ENCODE measurements around the gene TTC23. TPM values are rescaled to one million over a fixed set of nuclear protein-coding genes. Genes with fewer than 3 reads are reported as not detected.
A peak's percentile ranks its signal among the peaks of the same experiment; 100 is the strongest.

The TTC23 gene
- total RNA-seq, 1 donor from 2014 or later, result 12.1 TPM

DNA sequence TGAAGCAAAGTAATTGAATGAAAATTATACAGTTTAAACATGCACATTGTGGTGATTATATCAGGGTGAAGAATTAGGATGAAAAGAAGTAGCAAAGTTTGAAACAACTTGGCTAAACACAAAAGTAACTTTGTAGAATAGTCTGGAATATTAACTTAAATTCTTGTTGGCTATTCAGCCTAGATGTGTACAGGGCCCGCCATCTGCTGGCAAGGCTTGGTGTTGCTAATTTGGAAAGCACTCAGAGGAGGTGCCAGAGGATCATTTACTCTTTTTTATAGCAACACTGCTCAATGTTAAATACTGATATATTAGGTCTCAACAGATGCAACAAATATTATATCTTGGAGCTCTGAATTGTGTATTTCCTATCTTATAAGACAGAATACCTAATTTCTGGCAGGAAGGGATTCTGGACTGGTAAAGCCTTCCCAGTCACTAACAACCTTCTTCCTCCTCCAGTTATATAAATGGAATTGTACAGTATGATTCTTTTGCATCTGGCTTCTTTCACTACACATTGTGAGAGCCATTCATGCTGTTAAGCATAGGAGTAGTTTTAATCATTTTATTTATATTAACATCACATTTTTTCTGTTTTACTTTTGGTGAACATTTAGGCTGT lies 36.1 kb downstream of the TTC23 start:
- no peak overlapping the region for H3K4me3 ChIP-seq (ENCODE audit: low read depth, low read length)
- DNase-seq (ENCODE audit: low read depth), result peak; percentile 19
- TF ChIP-seq, protein P1, sequence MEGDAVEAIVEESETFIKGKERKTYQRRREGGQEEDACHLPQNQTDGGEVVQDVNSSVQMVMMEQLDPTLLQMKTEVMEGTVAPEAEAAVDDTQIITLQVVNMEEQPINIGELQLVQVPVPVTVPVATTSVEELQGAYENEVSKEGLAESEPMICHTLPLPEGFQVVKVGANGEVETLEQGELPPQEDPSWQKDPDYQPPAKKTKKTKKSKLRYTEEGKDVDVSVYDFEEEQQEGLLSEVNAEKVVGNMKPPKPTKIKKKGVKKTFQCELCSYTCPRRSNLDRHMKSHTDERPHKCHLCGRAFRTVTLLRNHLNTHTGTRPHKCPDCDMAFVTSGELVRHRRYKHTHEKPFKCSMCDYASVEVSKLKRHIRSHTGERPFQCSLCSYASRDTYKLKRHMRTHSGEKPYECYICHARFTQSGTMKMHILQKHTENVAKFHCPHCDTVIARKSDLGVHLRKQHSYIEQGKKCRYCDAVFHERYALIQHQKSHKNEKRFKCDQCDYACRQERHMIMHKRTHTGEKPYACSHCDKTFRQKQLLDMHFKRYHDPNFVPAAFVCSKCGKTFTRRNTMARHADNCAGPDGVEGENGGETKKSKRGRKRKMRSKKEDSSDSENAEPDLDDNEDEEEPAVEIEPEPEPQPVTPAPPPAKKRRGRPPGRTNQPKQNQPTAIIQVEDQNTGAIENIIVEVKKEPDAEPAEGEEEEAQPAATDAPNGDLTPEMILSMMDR (conservative IDR thresholded peaks at IDR 0.05; ENCODE audit: low read depth, low read length), result peak; percentile 96

DNA sequence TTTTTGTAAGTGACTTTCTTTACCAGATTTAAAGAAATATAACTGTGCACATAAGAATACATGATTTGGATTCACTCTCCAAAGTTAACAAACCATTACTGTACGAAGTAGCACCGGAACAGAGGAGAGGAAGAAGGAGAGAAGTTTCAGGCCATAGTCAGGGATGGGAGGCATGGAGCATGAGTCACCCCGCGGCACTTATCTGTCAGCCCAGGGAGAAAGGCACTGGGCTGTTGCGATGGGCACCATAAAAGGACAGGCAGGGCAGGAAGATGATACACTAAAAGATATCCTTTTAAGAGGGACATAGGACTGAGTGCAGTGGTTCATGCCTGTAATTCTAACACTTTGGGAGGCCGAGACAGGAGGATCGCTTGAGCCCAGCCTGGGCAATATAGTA lies 37.0 kb downstream of the TTC23 start:
- TF ChIP-seq, protein P1 (conservative IDR thresholded peaks at IDR 0.05; ENCODE audit: low read depth, low read length), result no peak
- H3K4me3 ChIP-seq (ENCODE audit: low read depth, low read length), result no peak overlapping the region
- DNase-seq (ENCODE audit: low read depth), result no peak

DNA sequence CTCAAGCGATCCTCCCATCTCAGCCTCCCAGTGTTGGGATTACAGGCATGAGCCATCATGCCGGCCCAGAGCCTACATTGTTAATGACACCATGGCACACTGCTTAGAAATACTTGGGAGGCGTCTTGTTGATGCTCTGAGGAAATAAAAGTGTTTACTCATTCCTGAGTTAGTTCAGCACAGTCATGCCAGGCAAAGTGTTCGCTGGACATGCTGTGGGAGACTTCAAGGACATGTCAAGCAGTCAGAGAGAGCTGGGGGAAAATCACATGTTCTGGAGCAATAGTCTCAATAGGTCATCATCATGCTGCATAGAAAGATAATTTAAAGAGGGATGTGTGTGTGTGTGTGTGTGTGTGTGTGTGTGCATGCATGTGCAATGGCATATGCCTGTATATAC lies 37.5 kb downstream of the TTC23 start:
- no peak for DNase-seq (ENCODE audit: low read depth)
- no peak overlapping the region for H3K4me3 ChIP-seq (ENCODE audit: low read depth, low read length)
- TF ChIP-seq, protein P1 (conservative IDR thresholded peaks at IDR 0.05; ENCODE audit: low read depth, low read length), result no peak

DNA sequence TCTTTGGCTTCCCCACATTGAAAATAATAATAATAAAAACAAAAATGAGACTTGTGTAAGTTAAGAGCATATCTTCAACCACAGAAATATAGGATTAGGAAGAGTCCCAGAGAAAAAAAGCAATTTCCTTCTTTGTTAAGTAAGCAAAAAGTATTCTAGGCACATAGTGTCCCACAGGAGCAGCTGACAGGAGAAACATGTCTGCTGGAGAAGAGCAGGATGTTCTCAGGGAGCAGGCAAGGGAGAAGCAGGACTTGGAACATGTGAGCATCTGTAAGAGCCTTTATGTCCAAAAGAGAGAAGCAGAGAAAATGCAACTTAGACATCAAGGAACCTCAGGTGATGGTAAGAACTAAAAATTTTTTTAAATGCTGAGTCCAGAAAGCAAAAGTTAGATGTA lies 39.0 kb downstream of the TTC23 start:
- H3K4me3 ChIP-seq (ENCODE audit: low read depth, low read length), result no peak overlapping the region
- TF ChIP-seq, protein P1 (conservative IDR thresholded peaks at IDR 0.05; ENCODE audit: low read depth, low read length), result no peak
- DNase-seq (ENCODE audit: low read depth), result no peak

DNA sequence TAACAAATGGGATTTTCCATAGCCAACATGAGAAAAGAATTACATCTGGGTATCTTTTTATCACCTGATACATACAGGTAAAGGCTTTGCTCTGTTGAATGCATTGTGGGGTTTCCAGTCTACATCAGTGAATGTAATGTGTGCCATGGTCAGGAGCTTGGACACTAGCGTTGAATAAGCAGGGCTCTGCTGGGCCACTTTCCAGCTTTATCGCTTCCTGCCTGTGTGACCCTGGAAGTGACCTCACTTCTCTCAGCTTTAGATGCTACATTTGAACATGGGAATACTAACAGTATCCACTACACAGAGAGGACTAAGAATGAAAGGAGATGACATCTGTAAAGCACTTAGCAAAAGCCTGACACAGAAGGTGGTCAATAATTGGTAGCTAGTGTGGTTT lies 40.1 kb downstream of the TTC23 start:
- TF ChIP-seq, protein P1 (conservative IDR thresholded peaks at IDR 0.05; ENCODE audit: low read depth, low read length), result no peak
- DNase-seq (ENCODE audit: low read depth), result no peak
- no peak overlapping the region for H3K4me3 ChIP-seq (ENCODE audit: low read depth, low read length)

DNA sequence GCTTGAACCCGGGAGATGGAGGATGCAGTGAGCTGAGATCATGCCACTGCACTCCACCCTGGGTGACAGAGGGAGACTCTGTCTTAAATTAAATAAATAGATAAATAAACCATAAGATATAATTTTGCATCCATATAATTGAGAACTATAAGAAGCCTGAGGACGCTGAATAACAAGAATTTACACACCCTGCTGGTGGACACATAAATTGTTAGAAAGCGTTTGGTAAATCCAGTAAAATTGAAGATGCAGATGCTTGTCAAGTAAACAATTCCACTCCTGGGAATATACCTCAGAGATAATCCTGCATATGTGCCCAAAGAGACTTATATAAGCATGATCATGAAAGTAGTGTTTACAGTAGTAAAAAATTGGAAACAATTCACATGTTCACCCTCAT lies 41.7 kb downstream of the TTC23 start:
- no peak overlapping the region for H3K4me3 ChIP-seq (ENCODE audit: low read depth, low read length)
- no peak for DNase-seq (ENCODE audit: low read depth)
- TF ChIP-seq, protein P1 (conservative IDR thresholded peaks at IDR 0.05; ENCODE audit: low read depth, low read length), result no peak

DNA sequence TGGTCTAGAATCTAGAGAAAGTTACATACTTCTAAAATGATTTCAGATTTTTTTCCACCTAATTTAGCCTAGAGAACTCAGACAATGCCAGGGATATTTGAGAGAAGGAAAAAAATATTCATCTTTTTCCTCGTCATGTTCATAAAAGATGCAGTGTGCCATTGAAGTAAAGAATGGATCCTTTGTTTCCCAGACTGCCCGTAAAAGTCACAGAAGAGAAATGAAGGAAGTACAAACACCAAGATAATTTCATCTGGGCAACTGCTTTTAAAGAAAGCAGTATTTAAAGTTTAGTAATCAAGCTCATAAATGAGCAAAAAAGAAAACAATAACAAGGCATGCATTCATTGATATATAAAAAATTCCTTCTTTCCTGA lies 47.2 kb downstream of the TTC23 start:
- TF ChIP-seq, protein P1 (conservative IDR thresholded peaks at IDR 0.05; ENCODE audit: low read depth, low read length), result no peak
- no peak for DNase-seq (ENCODE audit: low read depth)
- H3K4me3 ChIP-seq (ENCODE audit: low read depth, low read length), result no peak overlapping the region
